SK-N-MC (cell line): ENCODE measurements around the gene MIPOL1.

Experiments used
- EZH2 ChIP-seq: fragments of 200-600 bp; sonication (generic); IDR thresholded peaks from one replicate; pipeline ENCODE4 v1.6.1; 2017; ENCODE audit warnings: antibody characterized with exemption
- FOXP2 ChIP-seq: optimal IDR thresholded peaks from 2 replicates; pipeline ENCODE3; 2011; ENCODE audit warnings: mild to moderate bottlenecking, moderate library complexity; ENCODE audit not compliant: insufficient read depth; ENCODE audit errors: extremely low read length, control extremely low read depth
- POLR2AphosphoS5 ChIP-seq: IDR thresholded peaks from 2 replicates; pipeline ENCODE4 v1.6.1; 2012; ENCODE audit warnings: mild to moderate bottlenecking, low read depth, low read length, borderline replicate concordance

- no peak for TF ChIP-seq EZH2
- no peak for TF ChIP-seq POLR2AphosphoS5
- TF ChIP-seq FOXP2 = no peak
These were observed 238.8 kb downstream of the MIPOL1 start for GRCh38 chr14:37436519-37436918.
